Epithelial cell of esophagus (primary cell): ENCODE results near the gene DYNLL1.

ENCODE experiments used
- DNase-seq: peaks from one replicate; pipeline ENCODE4 v3.0.0; 2010; ENCODE audit warnings: low read depth
- H3K4me3 ChIP-seq: 2 replicates; pipeline ENCODE4 v1.5.1; 2011; ENCODE audit warnings: mild to moderate bottlenecking, low read length, control low read depth
- CTCF ChIP-seq: IDR thresholded peaks from 2 replicates; pipeline ENCODE4 v1.5.1; 2011; ENCODE audit warnings: low read depth, mild to moderate bottlenecking, low read length, control low read depth, inconsistent platforms; ENCODE audit not compliant: insufficient read depth; ENCODE audit errors: missing control alignments

DYNLL1 gene

DNA sequence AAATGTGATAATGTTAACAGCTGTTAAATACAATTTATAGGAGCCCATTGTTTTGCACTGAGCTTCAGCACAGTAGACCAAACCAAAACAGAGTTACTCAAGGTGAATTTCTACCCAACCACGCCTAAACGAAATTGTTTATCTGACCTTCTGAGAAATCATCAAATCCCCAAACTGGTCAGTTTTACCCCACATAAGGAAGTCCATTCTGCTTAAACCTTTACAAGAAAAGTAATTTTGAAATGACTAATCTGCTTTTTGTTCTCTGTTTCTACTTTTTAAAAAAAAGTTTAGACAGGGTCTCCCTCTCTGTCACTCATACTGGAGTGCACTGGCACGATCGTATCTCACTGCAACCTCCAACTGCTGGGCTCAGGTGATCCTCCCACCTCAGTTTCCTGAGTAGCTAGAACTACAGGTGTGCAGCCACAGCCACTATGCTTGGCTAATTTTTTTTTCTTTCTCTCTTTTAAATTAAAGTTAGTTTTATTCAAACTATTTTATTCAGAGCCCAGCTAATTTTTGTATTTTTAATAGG lies 36.9 kb downstream of the DYNLL1 start:
- TF ChIP-seq CTCF, result no peak
- H3K4me3 ChIP-seq, result no peak overlapping the region
- DNase-seq, result no peak

DNA sequence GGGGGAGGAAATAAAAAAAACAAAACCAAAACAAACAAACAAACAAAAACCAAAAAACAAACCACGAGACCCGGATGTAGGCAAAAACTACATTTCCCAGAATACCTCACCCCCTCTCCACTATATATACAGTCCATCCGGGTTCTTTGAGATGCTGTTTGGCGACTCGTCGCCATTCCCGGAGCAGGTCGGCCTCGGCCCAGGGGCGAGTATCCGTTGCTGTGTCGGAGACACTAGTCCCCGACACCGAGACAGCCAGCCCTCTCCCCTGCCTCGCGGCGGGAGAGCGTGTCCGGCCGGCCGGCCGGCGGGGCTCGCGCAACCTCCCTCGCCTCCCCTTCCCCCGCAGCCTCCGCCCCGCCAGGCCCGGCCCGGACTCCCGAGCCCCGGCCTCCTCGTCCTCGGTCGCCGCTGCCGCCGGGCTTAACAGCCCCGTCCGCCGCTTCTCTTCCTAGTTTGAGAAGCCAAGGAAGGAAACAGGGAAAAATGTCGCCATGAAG lies 38.3 kb downstream of the DYNLL1 start, which contains the start of gene RNF10:
RNF10 (plus strand) TSS at position 154 of the 500 bp plus-strand sequence. CDS start 456 bp downstream, outside the sequence.
- DNase-seq, result peak; percentile 88
- TF ChIP-seq CTCF, result no peak
- peak within 1 kb of the TSS; percentile 66 for H3K4me3 ChIP-seq

GRCh38 chr12:120534703-120535655 lies 39.1 kb downstream of the DYNLL1 start:
- peak overlapping the region; percentile 66 for H3K4me3 ChIP-seq
- peak; percentile 84 for DNase-seq
- TF ChIP-seq CTCF, result no peak

DNA sequence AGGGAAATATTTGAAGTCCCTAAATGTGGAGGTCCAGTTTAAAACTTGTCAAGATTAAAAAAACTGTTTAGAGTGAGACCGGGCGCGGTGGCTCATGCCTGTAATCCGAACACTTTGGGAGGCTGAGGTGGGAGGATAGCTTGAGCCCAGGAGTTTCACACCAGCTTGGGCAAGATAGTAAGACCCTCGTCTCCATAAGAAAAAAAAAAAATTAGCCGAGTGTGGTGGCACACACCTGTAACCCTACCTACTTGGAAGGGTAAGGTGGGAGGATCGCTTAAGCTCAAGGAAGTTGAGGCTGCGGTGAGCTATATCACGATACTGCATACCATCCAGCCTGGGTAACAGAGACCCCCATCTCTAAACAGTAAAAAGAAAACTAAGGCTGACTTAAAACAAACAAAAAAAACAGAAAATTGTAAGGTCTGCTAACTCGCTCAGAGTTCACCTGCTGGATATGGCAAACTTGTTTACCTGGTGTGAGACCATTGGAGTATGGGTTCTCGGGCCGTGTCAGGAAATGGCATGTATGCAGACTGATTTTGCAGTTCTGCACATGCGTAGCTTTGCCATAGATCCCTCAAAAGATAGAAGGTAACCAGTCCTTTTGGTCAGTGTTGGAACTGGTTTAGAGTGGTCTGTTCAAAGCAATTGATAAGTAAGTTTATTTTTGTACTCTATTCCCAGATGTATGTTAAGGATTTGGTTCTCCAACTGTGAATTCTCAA lies 40.3 kb downstream of the DYNLL1 start:
- no peak for DNase-seq
- H3K4me3 ChIP-seq, result peak overlapping the region; percentile 66
- no peak for TF ChIP-seq CTCF

- no peak for TF ChIP-seq CTCF
- DNase-seq, result no peak
- H3K4me3 ChIP-seq, result peak overlapping the region; percentile 4
These were observed 41.9 kb downstream of the DYNLL1 start for GRCh38 chr12:120537856-120538220.

GRCh38 chr12:120538281-120539156 lies 42.6 kb downstream of the DYNLL1 start:
- DNase-seq, result peak; percentile 44
- TF ChIP-seq CTCF, result no peak
- peak overlapping the region; percentile 4 for H3K4me3 ChIP-seq
